PC-3 (cell line): ENCODE results near the gene OSBPL1A. TPM values are rescaled to one million over a fixed set of nuclear protein-coding genes. Genes with fewer than 3 reads are reported as not detected.

Experiments
- ATAC-seq: fragments of 200-7000 bp; cut with Tn5 transposase; 2 replicates; pipeline ENCODE4 v1.9.1; 2020; ENCODE audit warnings: mild to moderate bottlenecking, moderate library complexity
- BruUV-seq: library from RNA; stranded (reverse); fragments of 400-500 nt; replicated peaks from 2 replicates; lab custom pipeline; 2021; lab: Mats Ljungman, UMichigan
- CTCF ChIA-PET: fragments of 300-600 bp; sonication (Branson Sonifier 250); formaldehyde crosslinking; loops from one replicate; lab custom pipeline; 2022; ENCODE audit warnings: antibody characterized with exemption; lab: Charles Lee
- POLR2A ChIA-PET: fragments of 300-600 bp; sonication (Branson Sonifier 250); formaldehyde crosslinking; loops from one replicate; lab custom pipeline; 2022; ENCODE audit warnings: antibody characterized with exemption; ENCODE audit not compliant: unreplicated experiment; lab: Charles Lee
- DNase-seq: peaks from one replicate; pipeline ENCODE4 v3.0.0-alpha.2; 2015
- H2AFZ ChIP-seq: fragments of 300-600 bp; sonication (generic); 2 replicates; pipeline ENCODE4 v1.6.0; 2016; ENCODE audit warnings: antibody characterized with exemption, low read length
- H3F3A ChIP-seq: fragments of 300-600 bp; sonication (generic); one replicate; pipeline ENCODE4 v1.6.0; 2017; ENCODE audit warnings: antibody characterized with exemption, low read length, control low read depth, mild to moderate bottlenecking; ENCODE audit not compliant: unreplicated experiment
- H3K27ac ChIP-seq: fragments of 300-600 bp; sonication (generic); 2 replicates; pipeline ENCODE4 v1.5.1; 2016; ENCODE audit warnings: mild to moderate bottlenecking, low read length
- H3K27me3 ChIP-seq: fragments of 300-600 bp; sonication (generic); 2 replicates; pipeline ENCODE4 v1.6.1; 2016; ENCODE audit warnings: low read length, mixed read lengths
- H3K36me3 ChIP-seq: fragments of 300-600 bp; sonication (generic); 2 replicates; pipeline ENCODE4 v1.6.1; 2016; ENCODE audit warnings: low read depth, mixed run types, low read length, mixed read lengths
- H3K4me1 ChIP-seq: fragments of 300-600 bp; sonication (generic); 2 replicates; pipeline ENCODE4 v1.5.1; 2016; ENCODE audit warnings: low read length; ENCODE audit not compliant: insufficient read depth
- H3K4me2 ChIP-seq: fragments of 300-600 bp; sonication (generic); 2 replicates; pipeline ENCODE4 v1.6.0; 2016; ENCODE audit warnings: low read length
- H3K4me3 ChIP-seq: fragments of 300-600 bp; sonication (generic); 2 replicates; pipeline ENCODE4 v1.5.1; 2016; ENCODE audit warnings: mild to moderate bottlenecking, low read length, mixed read lengths
- H3K79me2 ChIP-seq: fragments of 300-600 bp; sonication (generic); 2 replicates; pipeline ENCODE4 v1.6.1; 2017; ENCODE audit warnings: low read length, mixed read lengths
- H3K9ac ChIP-seq: fragments of 300-600 bp; sonication (generic); 2 replicates; pipeline ENCODE4 v1.6.0; 2016; ENCODE audit warnings: mild to moderate bottlenecking, low read length
- H3K9me2 ChIP-seq: fragments of 300-600 bp; sonication (generic); replicated peaks from 2 replicates; pipeline ENCODE4 v1.6.1; 2016; ENCODE audit warnings: mixed run types, low read length, mixed read lengths
- H3K9me3 ChIP-seq: fragments of 300-600 bp; sonication (generic); 2 replicates; pipeline ENCODE4 v1.6.1; 2016; ENCODE audit warnings: low read length, mixed read lengths
- H4K20me1 ChIP-seq: fragments of 300-600 bp; sonication (generic); 2 replicates; pipeline ENCODE4 v1.6.1; 2016; ENCODE audit warnings: low read length, mixed read lengths
- EZH2 ChIP-seq: fragments of 300-600 bp; sonication (generic); IDR thresholded peaks from one replicate; pipeline ENCODE4 v1.6.1; 2017; ENCODE audit warnings: antibody characterized with exemption, mild to moderate bottlenecking, low read length; ENCODE audit not compliant: unreplicated experiment
- EZH2phosphoT487 ChIP-seq: fragments of 300-600 bp; sonication (generic); IDR thresholded peaks from 2 replicates; pipeline ENCODE4 v1.6.1; 2018; ENCODE audit warnings: mild to moderate bottlenecking, antibody characterized with exemption, low read length, borderline replicate concordance
- intact Hi-C: fragments of 100-400 bp; cut with micrococcal nuclease; formaldehyde crosslinking; loops from 2 replicates; pipeline ENCODE4 v1.9.0; 2023
- total RNA-seq: library from RNA; depleted of rRNA; stranded (reverse); fragments of >200 nt; gene quantifications from 2 replicates; pipeline ENCODE4 v1.2.3, GENCODE V29; 2014
- TF ChIP-seq, protein P1 (sequence below): fragments of 300-600 bp; sonication (generic); conservative IDR thresholded peaks from 2 replicates; pipeline ENCODE4 v1.5.1; 2017; ENCODE audit warnings: antibody characterized with exemption, low read depth, mild to moderate bottlenecking, low read length

Gene OSBPL1A
- total RNA-seq, 1 experiment from 2014 or later: 39.7 TPM

DNA sequence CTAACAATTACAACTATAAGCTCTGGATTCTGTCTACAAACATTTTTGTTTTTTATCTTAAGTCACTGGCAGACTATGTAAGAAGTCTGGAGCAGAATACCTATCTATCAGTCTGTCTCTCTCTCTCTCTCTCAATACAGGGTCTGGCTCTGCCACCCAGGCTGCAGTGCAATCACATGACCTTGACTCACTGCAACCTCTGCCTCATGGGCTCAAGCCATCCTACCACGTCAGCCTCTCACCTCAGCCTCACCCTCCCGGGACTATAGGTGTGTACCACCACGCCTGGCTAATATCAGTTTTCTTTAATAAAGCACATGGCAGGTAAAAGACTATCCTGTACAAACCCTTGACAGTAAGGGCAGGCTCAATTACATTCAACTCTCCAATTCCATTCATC lies 96.9 kb downstream of the OSBPL1A start:
- H3K27ac ChIP-seq: no peak overlapping the region
- intact Hi-C loops: no loop called here
- no peaks in the 10 kb centered on the region for H3K36me3 ChIP-seq
- ATAC-seq: no peak
- H3K27me3 ChIP-seq: no peaks in the 10 kb centered on the region
- H3K9me3 ChIP-seq: no peaks in the 10 kb centered on the region
- DNase-seq: no peak
- no peak overlapping the region for H3K4me2 ChIP-seq
- no peaks in the 10 kb centered on the region for H3F3A ChIP-seq
- ChIA-PET POLR2A (no interaction called here), CTCF (no interaction called here)
- no peak overlapping the region for H2AFZ ChIP-seq
- no peaks in the 10 kb centered on the region for H4K20me1 ChIP-seq
- no TSS peak for BruUV-seq
- no peaks in the 10 kb centered on the region for H3K4me1 ChIP-seq
- H3K9me2 ChIP-seq: no peaks in the 10 kb centered on the region
- H3K79me2 ChIP-seq: no peaks in the 10 kb centered on the region
- H3K9ac ChIP-seq: no peak overlapping the region
- no peak overlapping the region for H3K4me3 ChIP-seq
- TF ChIP-seq, protein P1, sequence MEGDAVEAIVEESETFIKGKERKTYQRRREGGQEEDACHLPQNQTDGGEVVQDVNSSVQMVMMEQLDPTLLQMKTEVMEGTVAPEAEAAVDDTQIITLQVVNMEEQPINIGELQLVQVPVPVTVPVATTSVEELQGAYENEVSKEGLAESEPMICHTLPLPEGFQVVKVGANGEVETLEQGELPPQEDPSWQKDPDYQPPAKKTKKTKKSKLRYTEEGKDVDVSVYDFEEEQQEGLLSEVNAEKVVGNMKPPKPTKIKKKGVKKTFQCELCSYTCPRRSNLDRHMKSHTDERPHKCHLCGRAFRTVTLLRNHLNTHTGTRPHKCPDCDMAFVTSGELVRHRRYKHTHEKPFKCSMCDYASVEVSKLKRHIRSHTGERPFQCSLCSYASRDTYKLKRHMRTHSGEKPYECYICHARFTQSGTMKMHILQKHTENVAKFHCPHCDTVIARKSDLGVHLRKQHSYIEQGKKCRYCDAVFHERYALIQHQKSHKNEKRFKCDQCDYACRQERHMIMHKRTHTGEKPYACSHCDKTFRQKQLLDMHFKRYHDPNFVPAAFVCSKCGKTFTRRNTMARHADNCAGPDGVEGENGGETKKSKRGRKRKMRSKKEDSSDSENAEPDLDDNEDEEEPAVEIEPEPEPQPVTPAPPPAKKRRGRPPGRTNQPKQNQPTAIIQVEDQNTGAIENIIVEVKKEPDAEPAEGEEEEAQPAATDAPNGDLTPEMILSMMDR: no peak
- TF ChIP-seq EZH2: no peak
- no peak for TF ChIP-seq EZH2phosphoT487

DNA sequence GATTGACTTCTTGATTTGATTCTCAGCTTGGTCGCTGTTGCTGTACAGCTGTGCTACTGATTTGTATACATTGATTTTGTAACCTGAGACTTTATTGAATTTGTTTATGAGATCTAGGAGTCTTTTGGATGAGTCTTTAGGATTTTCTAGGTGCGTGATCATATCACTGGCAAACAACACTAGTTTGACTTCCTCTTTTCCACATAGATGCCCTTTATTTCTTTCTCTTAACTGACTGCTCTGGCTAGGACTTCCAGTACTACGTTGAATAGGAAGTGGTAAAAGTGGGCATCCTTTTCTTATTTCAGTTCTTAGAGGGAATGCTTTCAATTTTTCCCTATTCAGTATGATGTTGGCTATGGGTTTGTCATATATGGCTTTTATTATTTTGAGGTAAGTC lies 101.3 kb downstream of the OSBPL1A start:
- intact Hi-C loops: no loop called here
- no TSS peak for BruUV-seq
- CTCF ChIA-PET: no interaction called here

DNA sequence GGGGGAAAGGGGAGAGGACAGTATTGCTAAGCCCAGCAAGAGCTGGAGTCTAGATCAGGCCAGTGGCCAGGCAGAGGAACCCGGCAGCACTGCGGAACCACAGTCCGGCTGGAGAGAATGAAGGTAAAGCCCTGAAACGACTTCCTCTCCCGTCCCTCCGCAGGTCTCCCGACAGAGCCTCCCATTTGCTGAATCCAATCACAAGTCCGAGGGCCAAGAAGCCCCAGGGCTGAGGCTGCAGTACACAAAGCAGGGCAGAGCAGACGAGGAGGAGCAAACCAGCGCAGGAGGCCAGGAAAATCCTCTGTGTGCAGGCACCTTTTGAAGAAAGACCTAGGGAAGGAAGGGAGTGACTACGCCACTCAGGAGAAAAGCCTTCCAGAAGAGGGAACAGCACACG lies 104.4 kb downstream of the OSBPL1A start:
- H3K36me3 ChIP-seq: no peaks in the 10 kb centered on the region
- intact Hi-C loops: no loop called here
- no peak for ATAC-seq
- H3K9ac ChIP-seq: no peak overlapping the region
- no peaks in the 10 kb centered on the region for H3F3A ChIP-seq
- no peaks in the 10 kb centered on the region for H3K9me2 ChIP-seq
- no peaks in the 10 kb centered on the region for H3K4me1 ChIP-seq
- no peak overlapping the region for H3K27ac ChIP-seq
- DNase-seq: no peak
- no peaks in the 10 kb centered on the region for H3K79me2 ChIP-seq
- no peaks in the 10 kb centered on the region for H3K9me3 ChIP-seq
- no peaks in the 10 kb centered on the region for H4K20me1 ChIP-seq
- no peaks in the 10 kb centered on the region for H3K27me3 ChIP-seq
- TF ChIP-seq EZH2: no peak
- TF ChIP-seq, protein P1: no peak
- TF ChIP-seq EZH2phosphoT487: no peak
- BruUV-seq: no TSS peak
- ChIA-PET CTCF (no interaction called here), POLR2A (no interaction called here)
- no peak overlapping the region for H3K4me2 ChIP-seq
- H3K4me3 ChIP-seq: no peak overlapping the region
- H2AFZ ChIP-seq: no peak overlapping the region

More for the DNA sequence above, 101.3 kb downstream of the OSBPL1A start:
- no peak overlapping the region for H3K27ac ChIP-seq
- no peaks in the 10 kb centered on the region for H3F3A ChIP-seq
- no peaks in the 10 kb centered on the region for H3K27me3 ChIP-seq
- no peak overlapping the region for H3K4me3 ChIP-seq
- no peak overlapping the region for H3K4me2 ChIP-seq
- no peaks in the 10 kb centered on the region for H4K20me1 ChIP-seq
- no peaks in the 10 kb centered on the region for H3K9me3 ChIP-seq
- TF ChIP-seq EZH2: no peak
- TF ChIP-seq EZH2phosphoT487: no peak
- TF ChIP-seq, protein P1: no peak
- H3K79me2 ChIP-seq: no peaks in the 10 kb centered on the region
- no peaks in the 10 kb centered on the region for H3K36me3 ChIP-seq
- H3K4me1 ChIP-seq: no peaks in the 10 kb centered on the region
- no peak overlapping the region for H3K9ac ChIP-seq
- no peak for ATAC-seq
- DNase-seq: no peak
- no peaks in the 10 kb centered on the region for H3K9me2 ChIP-seq
- POLR2A ChIA-PET: no interaction called here
- no peak overlapping the region for H2AFZ ChIP-seq
